Natural killer cell (primary cell): ENCODE measurements around the gene IBTK. TPM values are rescaled to one million over a fixed set of nuclear protein-coding genes. Genes with fewer than 3 reads are reported as not detected.

ENCODE experiments used
- ATAC-seq, 3 donors: fragments of 150-1000 bp in 2 of 3; fragments of 200-7000 bp in 1 of 3; cut with Tn5 transposase; 1 replicate in 1 of 3; 2 replicates in 2 of 3; pipeline ENCODE4 v1.10.0; 2021; ENCODE audit warnings: mild to moderate bottlenecking in 2 of 3, moderate library complexity in 2 of 3
- DNase-seq, 2 donors: peaks; one replicate each; pipeline versions ENCODE4 v3.0.0 to v3.0.0-alpha.2; 2013 to 2021; ENCODE audit warnings: mixed read lengths in 1 of 2
- H3K27ac ChIP-seq: one replicate; pipeline ENCODE4 v1.5.1; 2013; ENCODE audit warnings: mild to moderate bottlenecking, low read length
- H3K27me3 ChIP-seq: one replicate; pipeline ENCODE4 v1.6.1; 2013; ENCODE audit warnings: low read length; ENCODE audit not compliant: control insufficient read depth, insufficient read depth
- H3K36me3 ChIP-seq: one replicate; pipeline ENCODE4 v1.6.1; 2013; ENCODE audit warnings: low read length; ENCODE audit not compliant: control insufficient read depth, insufficient read depth
- H3K4me1 ChIP-seq: one replicate; pipeline ENCODE4 v1.6.1; 2013; ENCODE audit warnings: low read length; ENCODE audit not compliant: control insufficient read depth, insufficient read depth
- H3K4me3 ChIP-seq: one replicate; pipeline ENCODE4 v1.5.1; 2013; ENCODE audit warnings: low read length
- H3K9me3 ChIP-seq: one replicate; pipeline ENCODE4 v1.6.1; 2013; ENCODE audit warnings: low read length; ENCODE audit not compliant: control insufficient read depth, insufficient read depth
- H3K27ac Mint-ChIP-seq, 2 donors: one replicate each; pipeline ENCODE4 v1.8.0; 2022; ENCODE audit warnings: mild to moderate bottlenecking in 2 of 2, mixed read lengths in 2 of 2, moderate library complexity in 1 of 2
- H3K27me3 Mint-ChIP-seq, 2 donors: one replicate each; pipeline ENCODE4 v1.8.0; 2022; ENCODE audit warnings: low read depth in 2 of 2, mixed read lengths in 2 of 2
- H3K36me3 Mint-ChIP-seq: one replicate; pipeline ENCODE4 v1.8.0; 2022; ENCODE audit warnings: mixed read lengths
- H3K4me1 Mint-ChIP-seq, 2 donors: one replicate each; pipeline ENCODE4 v1.8.0; 2022; ENCODE audit warnings: mixed read lengths in 2 of 2
- H3K4me3 Mint-ChIP-seq: one replicate; pipeline ENCODE4 v1.8.0; 2022; ENCODE audit warnings: mild to moderate bottlenecking, moderate library complexity, mixed read lengths
- H3K9me3 Mint-ChIP-seq, 2 donors: one replicate each; pipeline ENCODE4 v1.8.0; 2022; ENCODE audit warnings: mixed read lengths in 2 of 2
- CTCF ChIP-seq: fragments of 200-600 bp; IDR thresholded peaks from one replicate; pipeline ENCODE4 v1.8.0; 2022; ENCODE audit warnings: antibody characterized with exemption
- WGBS: methylation state at CpG from one replicate; pipeline ENCODE4 v1.1.7; 2013; ENCODE audit warnings: missing lambda C conversion rate; ENCODE audit not compliant: insufficient coverage; 5-methylcytosine and 5-hydroxymethylcytosine counted together
- intact Hi-C: fragments of 100-400 bp; cut with micrococcal nuclease; formaldehyde crosslinking; loops from one replicate; pipeline ENCODE4 v1.14.2; 2022
- total RNA-seq, 4 donors: library from RNA; stranded (reverse); fragments of 120-200 nt in 1 of 4; gene quantifications; one replicate each; pipeline versions ENCODE4 v1.2.3 to v1.2.4, GENCODE V29; 2013 to 2022

Gene IBTK
- total RNA-seq, 3 donors from 2014 or later (not counting 1 experiment from before 2014, with no cell fraction given) = 18.3 to 23.5 (median 22.2) TPM

GRCh38 chr6:82248273-82248735 is 760 bp upstream of the IBTK start:
- Histone ChIP-seq H3K36me3 (no peaks in the 10 kb centered on the region), H3K9me3 (no peaks in the 10 kb centered on the region), H3K4me3 (peak overlapping the region; percentile 73), H3K27ac (peak overlapping the region; percentile 70), H3K4me1 (peaks cover 18% of the 10 kb centered on the region), H3K27me3 (no peaks in the 10 kb centered on the region)
- peaks cover 32 to 40% of the 10 kb centered on the region in 2 donors for H3K4me1 Mint-ChIP-seq
- intact Hi-C loops = loop anchor here (1.0 to 5.0 kb wide), 2 partner anchors 819 to 945 kb away; partner anchors contain the start of genes DOP1A, PGM3, RWDD2A and UBE3D
- peak overlapping the region; percentile 97 for H3K4me3 Mint-ChIP-seq
- no peaks in the 10 kb centered on the region for H3K36me3 Mint-ChIP-seq
- ATAC-seq = no peak
- H3K27me3 Mint-ChIP-seq = no peaks in the 10 kb centered on the region
- DNase-seq = peak in 1 of 2 donors; percentile 31
- no peaks in the 10 kb centered on the region for H3K9me3 Mint-ChIP-seq
- TF ChIP-seq CTCF = no peak
- 52% methylated on average over 10 of the region's 10 CpGs for whole genome bisulfite sequencing
- H3K27ac Mint-ChIP-seq = peak overlapping the region; percentile 94 to 97

GRCh38 chr6:82246802-82247504 is 591 bp downstream of the IBTK start:
- WGBS = 4% methylated on average over 32 of the region's 32 CpGs
- Mint-ChIP-seq H3K27ac (peak overlapping the region; percentile 94 to 97), H3K4me1 (peaks cover 38 to 46% of the 10 kb centered on the region in 2 donors), H3K27me3 (no peaks in the 10 kb centered on the region), H3K36me3 (no peaks in the 10 kb centered on the region), H3K9me3 (no peaks in the 10 kb centered on the region), H3K4me3 (peak overlapping the region; percentile 97)
- DNase-seq = no peak
- ATAC-seq = peak; percentile 39 to 55 (median 43)
- Histone ChIP-seq H3K9me3 (no peaks in the 10 kb centered on the region), H3K4me1 (peaks cover 18% of the 10 kb centered on the region), H3K27me3 (no peaks in the 10 kb centered on the region), H3K4me3 (peak overlapping the region; percentile 73), H3K27ac (peak overlapping the region; percentile 70), H3K36me3 (no peaks in the 10 kb centered on the region)
- intact Hi-C loops = loop anchor here (5.0 kb wide), 1 partner anchor 820 kb away; the partner anchor contains the start of genes DOP1A and UBE3D
- no peak for TF ChIP-seq CTCF

GRCh38 chr6:82246370-82246769 is 1.2 kb downstream of the IBTK start:
- DNase-seq (peak in 1 of 2 donors; percentile 6), ATAC-seq (no peak)
- 82% methylated on average over 8 of the region's 12 CpGs for WGBS
- H3K27me3 Mint-ChIP-seq = no peaks in the 10 kb centered on the region
- no peaks in the 10 kb centered on the region for H3K9me3 ChIP-seq
- no peaks in the 10 kb centered on the region for H3K36me3 Mint-ChIP-seq
- H3K4me1 ChIP-seq = peaks cover 18% of the 10 kb centered on the region
- H3K36me3 ChIP-seq = no peaks in the 10 kb centered on the region
- peak overlapping the region; percentile 97 for H3K4me3 Mint-ChIP-seq
- H3K4me3 ChIP-seq = no peak overlapping the region
- H3K9me3 Mint-ChIP-seq = no peaks in the 10 kb centered on the region
- no peaks in the 10 kb centered on the region for H3K27me3 ChIP-seq
- peak overlapping the region; percentile 94 to 97 for H3K27ac Mint-ChIP-seq
- no peak for TF ChIP-seq CTCF
- H3K4me1 Mint-ChIP-seq = peaks cover 38 to 46% of the 10 kb centered on the region in 2 donors
- H3K27ac ChIP-seq = no peak overlapping the region
- intact Hi-C loops = loop anchor here (5.0 kb wide), 1 partner anchor 821 kb away; the partner anchor contains the start of genes DOP1A and UBE3D
